Activated CD4-positive, CD25-positive, alpha-beta regulatory T cell (primary cell): ENCODE measurements around the gene PPP1R14C.

Source experiments
- DNase-seq, 4 experiments: peaks; one replicate each; lab custom pipeline; 2025; lab: John Stamatoyannopoulos, UW

PPP1R14C gene

GRCh38 chr6:150249261-150249660 is 106.4 kb downstream of the PPP1R14C start:
- no peak for DNase-seq

GRCh38 chr6:150250826-150251225 is 108.0 kb downstream of the PPP1R14C start:
- no peak for DNase-seq

- no peak for DNase-seq
Measured at GRCh38 chr6:150251566-150252186, 108.8 kb downstream of the PPP1R14C start.

- no peak for DNase-seq
Measured at GRCh38 chr6:150252714-150253444, 110.0 kb downstream of the PPP1R14C start.

- DNase-seq, result no peak
Measured at GRCh38 chr6:150253489-150253888, 110.6 kb downstream of the PPP1R14C start.

- DNase-seq, result no peak
Measured at GRCh38 chr6:150254770-150255169, 111.9 kb downstream of the PPP1R14C start.

GRCh38 chr6:150255840-150256239 is 113.0 kb downstream of the PPP1R14C start:
- DNase-seq, result no peak

GRCh38 chr6:150256618-150257272 is 113.9 kb downstream of the PPP1R14C start:
- DNase-seq, result no peak

- DNase-seq, result no peak
Measured at GRCh38 chr6:150258381-150258780, 115.5 kb downstream of the PPP1R14C start.

- no peak for DNase-seq
Measured at GRCh38 chr6:150260931-150261330, 118.1 kb downstream of the PPP1R14C start.

GRCh38 chr6:150261997-150262697 is 119.3 kb downstream of the PPP1R14C start:
- DNase-seq, result no peak

GRCh38 chr6:150263765-150264404 is 121.0 kb downstream of the PPP1R14C start:
- no peak for DNase-seq

- no peak for DNase-seq
Measured at GRCh38 chr6:150266309-150266708, 123.5 kb downstream of the PPP1R14C start.

- DNase-seq, result no peak
Measured at GRCh38 chr6:150266963-150267685, 124.3 kb downstream of the PPP1R14C start.

GRCh38 chr6:150267686-150268561 is 125.1 kb downstream of the PPP1R14C start:
- DNase-seq, result no peak

- DNase-seq, result no peak
Measured at GRCh38 chr6:150269130-150269856, 126.4 kb downstream of the PPP1R14C start.

GRCh38 chr6:150269857-150270223 is 127.0 kb downstream of the PPP1R14C start:
- no peak for DNase-seq

GRCh38 chr6:150270330-150271052 is 127.6 kb downstream of the PPP1R14C start:
- no peak for DNase-seq

GRCh38 chr6:150271172-150271500 is 128.3 kb downstream of the PPP1R14C start:
- no peak for DNase-seq
